DND-41 (cell line): ENCODE data around the gene GOLGA8M.
"Not testable (repeated sequence)": the region's sequence is repeated elsewhere in the genome, so short reads cannot be mapped to it uniquely, and the experiment has no call there.

Experiments used
- CTCF ChIP-seq: IDR thresholded peaks from 2 replicates; pipeline ENCODE4 v1.5.1; 2012; ENCODE audit warnings: borderline replicate concordance, low read length, moderate library complexity, mild to moderate bottlenecking; ENCODE audit not compliant: poor library complexity, severe bottlenecking; ENCODE audit errors: extremely low read depth
- EZH2 ChIP-seq: IDR thresholded peaks from 3 replicates; pipeline ENCODE4 v1.6.1; 2012; ENCODE audit warnings: borderline replicate concordance, low read depth, mild to moderate bottlenecking, moderate library complexity, low read length, inconsistent platforms; ENCODE audit not compliant: severe bottlenecking

- not testable (repeated sequence) for TF ChIP-seq CTCF, EZH2
Observed at GRCh38 chr15:28714176-28714575, 2.0 kb upstream of the GOLGA8M start.
